HG03575 (cell line): ENCODE data around the gene DPEP1.
"Not testable (repeated sequence)": the region's sequence is repeated elsewhere in the genome, so short reads cannot be mapped to it uniquely, and the experiment has no call there.

ENCODE experiments used
- ATAC-seq: cut with Tn5 transposase; IDR thresholded peaks from one replicate; pipeline ENCODE4 v1.9.1; 2021; ENCODE audit not compliant: unreplicated experiment, insufficient number of reproducible peaks, low FRiP score; ENCODE audit errors: extremely low read depth

The DPEP1 gene

DNA sequence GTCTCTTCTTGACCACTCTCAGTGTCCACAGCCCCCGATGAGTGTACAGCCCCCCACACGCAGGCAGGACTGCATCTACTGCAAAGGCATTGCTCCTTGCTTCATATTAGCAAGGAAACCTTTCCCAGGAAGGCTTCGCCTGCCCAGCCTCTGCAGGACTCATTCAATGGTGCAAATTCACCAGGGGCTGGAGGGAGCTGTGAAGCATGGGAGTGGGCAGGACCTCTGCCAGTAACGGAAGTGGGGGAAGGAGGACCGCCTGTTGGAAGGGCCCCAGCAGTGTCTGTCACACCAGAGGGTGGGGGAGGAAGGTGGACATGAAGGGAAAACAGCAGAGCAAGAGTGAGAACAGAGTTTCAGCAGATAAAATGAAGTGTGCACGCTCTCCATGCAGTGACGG is 46.7 kb downstream of the DPEP1 start:
- no peak for ATAC-seq

DNA sequence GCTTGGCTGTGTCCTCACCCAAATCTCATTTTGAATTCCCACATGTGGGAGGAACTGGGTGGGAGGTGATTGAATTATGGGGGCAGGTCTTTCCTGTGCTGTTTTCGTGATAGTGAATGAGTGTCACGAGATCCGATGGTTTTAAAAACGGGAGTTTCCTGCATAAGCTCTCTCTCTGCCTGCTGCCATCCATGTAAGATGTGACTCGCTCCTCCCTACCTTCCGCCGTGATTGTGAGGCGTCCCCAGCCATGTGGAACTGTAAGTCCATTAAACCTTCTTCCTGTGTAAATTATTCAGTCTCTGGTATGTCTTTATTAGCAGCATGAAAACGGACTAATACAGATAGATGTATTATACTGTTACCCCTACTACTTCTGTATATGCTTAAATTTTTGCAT is 47.8 kb downstream of the DPEP1 start:
- ATAC-seq: no peak

DNA sequence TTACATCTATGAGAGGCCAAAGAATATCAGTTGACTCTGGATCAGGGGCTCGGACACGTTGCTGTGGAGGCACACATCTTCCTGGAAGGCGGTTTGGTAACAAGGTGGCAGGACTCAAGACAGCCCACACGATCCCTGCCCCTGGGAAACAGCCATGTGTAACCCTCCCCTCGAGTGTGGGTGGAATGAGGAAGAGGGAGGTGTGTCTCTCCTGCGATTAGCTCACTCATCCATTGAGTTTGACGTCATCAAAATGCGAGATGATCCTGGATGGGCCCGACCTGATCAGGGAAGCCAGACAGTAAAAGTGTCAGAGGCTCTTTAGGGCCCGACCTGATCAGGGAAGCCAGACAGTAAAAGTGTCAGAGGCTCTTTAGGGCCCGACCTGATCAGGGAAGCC is 50.8 kb downstream of the DPEP1 start:
- not testable (repeated sequence) for ATAC-seq

DNA sequence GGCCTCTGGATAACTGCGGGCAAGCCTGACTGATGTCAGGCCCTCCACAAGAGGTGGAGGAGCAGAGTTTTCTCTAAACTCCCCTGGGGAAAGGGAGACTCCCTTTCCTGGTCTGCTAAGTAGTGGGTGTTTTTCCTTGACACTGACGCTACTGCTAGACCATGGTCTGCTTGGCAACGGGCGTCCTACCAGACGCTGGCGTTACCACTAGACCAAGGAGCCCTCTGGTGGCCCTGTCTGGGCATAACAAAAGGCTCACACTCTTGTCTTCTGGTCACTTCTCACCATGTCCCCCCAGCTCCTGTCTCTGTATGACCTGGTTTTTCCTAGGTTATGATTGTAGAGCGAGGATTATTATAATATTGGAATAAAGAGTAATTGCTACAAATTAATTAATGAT is 53.6 kb downstream of the DPEP1 start:
- ATAC-seq: not testable (repeated sequence)

DNA sequence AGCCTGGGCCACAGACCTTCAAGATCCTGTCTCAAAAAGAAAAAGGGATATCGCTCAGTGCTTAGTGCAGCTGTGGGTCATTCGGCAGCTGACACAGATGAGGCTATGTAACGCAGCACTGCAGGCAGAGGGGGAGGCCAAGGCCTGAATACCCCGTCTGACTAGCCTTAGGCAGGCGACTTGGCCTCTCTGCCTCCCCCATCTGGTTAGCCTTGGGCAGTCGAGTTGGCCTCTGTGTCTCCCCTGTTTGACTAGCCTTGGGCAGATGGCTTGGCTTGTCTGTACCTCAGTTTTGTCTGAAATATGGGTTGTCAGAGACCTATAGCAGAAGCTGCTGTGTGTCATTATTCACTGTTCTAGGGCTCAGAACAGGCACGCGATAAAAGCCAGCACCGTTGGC is 54.2 kb downstream of the DPEP1 start:
- ATAC-seq: no peak

DNA sequence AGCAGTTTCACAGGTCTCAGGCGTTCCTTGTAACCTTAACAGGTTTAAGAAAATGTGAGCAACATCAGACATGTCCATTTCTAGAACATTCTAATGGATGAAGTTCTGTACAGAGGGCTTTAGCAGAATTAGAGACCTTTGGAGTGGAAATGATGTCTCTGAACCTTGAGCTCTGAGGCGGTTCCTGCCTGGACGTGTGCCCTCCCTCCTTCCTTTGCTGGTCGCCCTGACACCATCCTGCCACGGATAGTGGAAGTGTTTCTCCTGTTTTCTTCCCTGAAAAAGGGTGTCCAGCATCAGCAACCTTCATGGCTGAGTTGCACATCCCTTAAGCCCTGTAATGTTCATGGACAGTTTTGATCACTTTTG is 55.3 kb downstream of the DPEP1 start:
- no peak for ATAC-seq

DNA sequence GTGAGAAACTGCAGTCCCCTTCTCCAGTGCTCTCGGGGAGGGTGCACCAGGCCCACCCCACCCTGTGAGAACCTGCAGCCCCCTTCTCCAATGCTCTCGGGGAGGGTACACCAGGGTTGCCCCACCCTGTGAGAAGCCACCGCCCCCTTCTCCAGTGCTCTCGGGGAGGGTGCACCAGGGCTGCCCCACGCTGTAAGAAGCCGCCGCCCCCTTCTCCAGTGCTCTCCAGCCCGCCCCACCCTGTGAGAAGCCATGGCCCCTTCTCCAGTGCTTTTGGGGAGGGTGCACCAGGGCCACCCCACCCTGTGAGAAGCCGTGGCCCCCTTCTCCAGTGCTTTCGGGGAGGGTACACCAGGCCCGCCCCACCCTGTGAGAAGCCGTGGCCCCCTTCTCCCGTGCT is 56.3 kb downstream of the DPEP1 start:
- no peak for ATAC-seq

DNA sequence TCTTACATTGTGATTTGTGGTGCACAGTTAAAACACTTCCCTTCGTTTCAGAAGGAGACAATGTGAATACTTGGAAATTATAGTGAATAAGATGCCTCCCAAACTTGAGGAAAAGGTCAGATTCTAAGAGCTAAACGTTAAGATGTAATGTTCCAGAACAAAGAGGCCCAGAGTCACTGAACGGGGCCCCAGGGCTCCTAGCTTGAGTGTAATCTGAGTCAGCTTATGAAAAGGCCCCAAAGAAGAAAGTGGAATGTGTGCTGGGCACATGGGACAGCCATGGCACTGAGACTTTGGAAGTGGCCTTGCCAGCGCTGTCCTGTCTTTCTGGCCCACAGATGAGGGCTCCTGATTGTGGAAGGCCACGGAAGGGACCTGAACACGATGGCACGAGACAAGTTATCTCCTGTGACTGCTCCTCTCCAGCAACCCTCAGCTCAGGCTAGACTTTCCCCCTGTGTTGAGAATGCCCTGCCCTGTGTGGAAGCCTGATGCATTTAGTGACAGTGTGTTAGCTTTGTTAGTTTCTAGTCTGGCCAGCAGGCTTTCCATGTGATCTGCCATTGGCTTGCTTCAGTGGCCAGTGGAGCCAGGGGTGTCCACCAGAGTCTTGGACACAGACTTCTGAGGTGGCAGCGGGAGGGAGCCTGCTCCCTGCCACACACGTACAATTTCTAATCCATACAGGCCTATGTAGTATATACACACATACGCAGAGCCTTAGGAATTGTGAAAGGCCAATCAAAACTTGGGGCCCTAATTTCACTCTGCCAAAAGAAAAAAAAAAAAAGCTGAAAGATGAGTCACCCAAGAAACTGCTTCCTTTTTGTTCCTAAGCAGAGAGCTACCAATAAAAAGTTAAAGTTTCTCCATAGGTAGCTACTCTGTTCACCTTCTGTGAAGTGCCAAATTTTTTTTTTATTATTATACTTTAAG is 57.3 kb downstream of the DPEP1 start:
- ATAC-seq: no peak

DNA sequence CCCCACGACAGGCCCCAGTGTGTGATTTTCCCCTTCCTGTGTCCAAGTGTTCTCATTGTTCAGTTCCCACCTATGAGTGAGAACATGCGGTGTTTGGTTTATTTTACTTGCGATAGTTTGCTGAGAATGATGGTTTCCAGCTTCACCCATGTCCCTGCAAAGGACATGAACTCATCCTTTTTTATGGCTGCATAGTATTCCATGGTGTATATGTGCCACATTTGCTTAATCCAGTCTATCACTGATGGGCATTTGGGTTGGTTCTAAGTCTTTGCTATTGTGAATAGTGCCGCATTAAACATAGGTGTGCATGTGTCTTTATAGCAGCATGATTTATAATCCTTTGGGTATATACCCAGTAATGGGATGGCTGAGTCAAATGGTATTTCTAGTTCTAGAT is 58.1 kb downstream of the DPEP1 start:
- not testable (repeated sequence) for ATAC-seq

DNA sequence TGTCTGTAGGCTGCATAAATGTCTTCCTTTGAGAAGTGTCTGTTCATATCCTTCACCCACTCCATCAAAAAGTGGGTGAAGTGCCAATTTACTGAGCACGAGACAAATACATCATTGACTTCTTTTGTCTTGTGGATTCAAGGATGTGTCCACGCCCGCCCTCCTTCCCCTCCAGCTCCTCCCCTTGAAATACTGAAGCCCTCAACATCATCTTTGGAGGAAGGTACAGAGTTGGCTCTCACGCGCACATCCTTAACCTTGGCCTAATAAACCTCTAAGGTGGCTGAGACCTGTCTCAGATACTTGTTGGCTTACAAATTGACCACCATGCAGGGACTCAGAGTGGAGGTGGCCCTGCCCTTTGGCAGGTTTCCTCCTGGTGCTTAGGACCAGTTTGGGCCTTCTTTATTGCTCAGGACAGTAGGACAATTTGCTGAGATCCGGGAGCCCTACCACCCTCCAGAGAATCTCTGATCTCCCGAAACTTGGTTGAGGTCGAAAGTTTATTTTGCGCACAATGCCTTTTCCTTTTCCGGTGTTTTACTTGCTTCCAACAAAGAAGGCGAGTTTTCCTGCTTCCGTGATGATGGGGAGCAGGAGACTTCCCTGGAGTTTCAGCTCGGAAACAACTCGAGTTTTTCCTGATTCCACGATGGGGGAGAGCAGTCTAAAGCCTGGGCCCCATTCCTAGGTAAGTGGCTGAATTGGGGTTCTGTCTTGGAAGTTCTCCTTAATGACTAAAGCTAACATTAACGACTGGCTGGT is 58.9 kb downstream of the DPEP1 start:
- ATAC-seq: no peak

DNA sequence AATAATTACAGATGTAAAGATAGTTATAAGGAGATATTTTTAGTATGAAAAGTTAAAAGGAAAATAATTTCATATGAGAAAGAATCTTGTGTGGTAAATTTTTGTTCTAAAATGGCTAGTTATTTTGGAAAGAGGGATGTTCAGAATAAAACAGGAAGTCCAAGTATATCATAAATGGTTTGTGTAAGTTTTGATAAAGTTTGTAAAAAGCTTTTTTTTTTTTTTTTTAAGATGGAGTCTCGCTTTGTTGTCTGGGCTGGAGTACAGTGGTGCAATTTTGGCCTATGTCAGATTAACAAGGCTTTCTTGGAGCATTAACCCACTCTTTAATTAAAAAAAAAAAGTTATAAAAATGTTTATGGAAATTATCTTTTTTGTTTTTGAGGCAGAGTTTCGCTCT is 64.8 kb downstream of the DPEP1 start:
- ATAC-seq: no peak

DNA sequence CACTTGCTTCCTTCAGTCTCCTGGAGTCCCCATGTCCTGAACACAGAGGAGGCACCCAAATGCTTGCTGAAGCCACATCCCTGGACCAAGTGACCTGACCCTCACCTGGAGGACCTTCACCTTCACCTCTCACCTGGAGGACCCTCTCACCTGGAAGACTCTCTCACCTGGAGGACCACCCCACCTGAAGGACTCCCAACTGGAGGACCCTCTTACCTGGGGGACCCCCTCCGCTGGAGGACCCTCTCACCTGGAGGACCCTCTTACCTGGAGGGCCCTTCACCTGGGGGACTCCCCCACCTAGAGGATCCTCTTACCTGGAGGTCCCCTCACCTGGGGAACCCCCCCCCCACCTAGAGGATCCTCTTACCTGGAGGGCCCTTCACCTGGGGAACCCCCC is 72.5 kb downstream of the DPEP1 start:
- no peak for ATAC-seq

DNA sequence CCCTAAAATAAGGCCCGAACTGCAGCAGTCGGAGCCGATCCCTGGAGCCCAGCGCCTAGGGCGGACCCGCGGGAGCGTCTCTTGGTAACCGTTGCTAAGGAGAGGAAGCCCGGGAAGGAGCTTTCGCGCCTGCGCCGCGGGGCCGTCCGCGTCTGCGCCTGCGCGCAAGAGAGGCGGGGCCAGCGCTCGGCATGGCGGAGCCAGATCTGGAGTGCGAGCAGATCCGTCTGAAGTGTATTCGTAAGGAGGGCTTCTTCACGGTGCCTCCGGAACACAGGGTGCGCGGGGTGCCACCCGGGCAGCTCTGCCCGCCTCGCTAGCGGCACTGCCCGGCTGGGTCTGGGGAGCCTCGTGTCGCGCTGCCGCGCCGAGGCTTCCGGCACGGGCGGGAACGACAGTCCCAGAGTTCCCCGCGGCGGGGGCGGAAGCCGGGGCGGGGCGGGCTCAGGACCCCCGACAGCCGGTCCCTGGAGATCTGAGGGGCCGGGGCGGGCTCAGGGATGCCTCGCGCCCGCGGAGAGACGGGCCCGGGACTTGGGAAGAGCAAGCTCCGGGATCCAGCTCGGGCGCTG is 73.2 kb downstream of the DPEP1 start, which contains the start of gene CDK10:
Gene CDK10, plus strand, starts transcription at position 170 of the 572 bp plus-strand sequence. Its CDS starts 22 bp downstream, at position 192.
- ATAC-seq: no peak

DNA sequence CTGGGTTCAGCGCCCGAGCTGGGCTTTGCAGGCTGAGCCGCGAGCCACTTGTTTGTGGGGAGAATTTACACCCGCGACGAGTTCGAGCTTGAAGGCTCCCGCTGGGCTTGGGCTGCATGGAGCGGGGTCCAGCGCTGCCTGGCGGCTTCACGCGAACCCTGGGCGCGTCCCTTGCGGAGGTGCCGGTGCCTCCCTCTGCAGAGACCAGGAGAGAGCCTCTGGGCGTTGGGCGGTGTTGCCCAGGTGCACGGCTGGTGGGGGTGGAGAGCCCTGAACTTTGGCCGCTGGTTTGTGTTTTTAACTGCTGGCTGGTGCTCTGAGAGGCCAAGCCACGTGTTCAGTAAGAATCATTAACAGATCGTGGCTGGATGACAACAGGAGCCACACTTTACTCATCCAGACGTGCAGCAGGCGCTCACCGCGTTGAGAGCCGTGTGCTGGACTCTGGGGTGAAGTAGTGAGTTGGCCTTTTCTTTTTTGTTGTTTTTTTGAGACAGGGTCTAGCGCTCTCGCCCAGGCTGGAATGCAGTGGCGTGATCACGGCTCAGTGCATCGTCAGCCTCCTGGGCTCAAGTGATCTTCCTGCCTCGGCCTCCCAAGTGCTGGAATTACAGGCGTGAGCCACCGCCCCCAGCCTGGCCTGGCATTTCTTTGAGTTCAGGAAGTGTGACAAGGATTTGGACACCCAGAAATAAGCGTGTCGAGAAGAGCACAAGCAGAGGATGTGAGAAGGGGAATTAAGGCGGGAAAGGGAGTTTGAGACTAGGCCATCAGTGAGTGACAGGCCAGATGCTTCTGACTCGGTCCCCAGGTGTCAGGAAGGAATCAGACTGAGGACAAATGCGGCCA is 73.9 kb downstream of the DPEP1 start:
- no peak for ATAC-seq
